Muscle layer of duodenum (tissue), 2 donors: ENCODE results near the gene CSN2.

Experiments
- H3K27ac ChIP-seq: one replicate; pipeline ENCODE4 v1.7.0; 2013; ENCODE audit warnings: mild to moderate bottlenecking, low read length
- H3K27me3 ChIP-seq: one replicate; pipeline ENCODE4 v1.7.0; 2013; ENCODE audit warnings: low read depth, mild to moderate bottlenecking, control low read depth, low read length
- H3K36me3 ChIP-seq, 2 donors: one replicate each; pipeline ENCODE4 v1.7.0; 2013; ENCODE audit warnings: low read length in 2 of 2, control low read depth in 1 of 2, mild to moderate bottlenecking in 1 of 2; ENCODE audit not compliant: insufficient read depth in 2 of 2, control insufficient read depth in 1 of 2
- H3K4me1 ChIP-seq, 2 donors: one replicate each; pipeline ENCODE4 v1.7.0; 2013; ENCODE audit warnings: low read length in 2 of 2, mild to moderate bottlenecking in 2 of 2, control low read depth in 1 of 2, moderate library complexity in 1 of 2; ENCODE audit not compliant: insufficient read depth in 2 of 2, control insufficient read depth in 1 of 2
- H3K4me3 ChIP-seq, 2 donors: one replicate each; pipeline ENCODE4 v1.7.0; 2013; ENCODE audit warnings: low read length in 2 of 2, low read depth in 1 of 2, mild to moderate bottlenecking in 1 of 2
- H3K9me3 ChIP-seq, 2 donors: one replicate each; pipeline ENCODE4 v1.7.0; 2013; ENCODE audit warnings: low read length in 2 of 2, control low read depth in 1 of 2, mild to moderate bottlenecking in 1 of 2; ENCODE audit not compliant: control insufficient read depth in 1 of 2
- donor health status: healthy.

Gene CSN2

GRCh38 chr4:69965628-69966027 is at the start of gene CSN2:
Gene CSN2, minus strand, starts transcription at chr4:69965728. Its CDS starts 4,733 bp downstream, at chr4:69960995.
- no peak within 1 kb of the TSS for H3K4me3 ChIP-seq

GRCh38 chr4:70008771-70009170 is 43.2 kb upstream of the CSN2 start:
- Histone ChIP-seq H3K27me3 (no peaks in the 10 kb centered on the region), H3K9me3 (no peaks in the 10 kb centered on the region), H3K27ac (no peak overlapping the region), H3K4me3 (no peak overlapping the region), H3K4me1 (no peaks in the 10 kb centered on the region), H3K36me3 (no peaks in the 10 kb centered on the region)

More at GRCh38 chr4:69965628-69966027, at the start of gene CSN2:
- H3K4me1 ChIP-seq, result no peaks in the 10 kb centered on the region
- no peaks in the 10 kb centered on the region for H3K27me3 ChIP-seq
- no peak within 1 kb of the TSS for H3K27ac ChIP-seq
- no peaks in the 10 kb centered on the region for H3K36me3 ChIP-seq
- H3K9me3 ChIP-seq, result no peaks in the 10 kb centered on the region

- no peak overlapping the region for H3K4me3 ChIP-seq
- no peaks in the 10 kb centered on the region for H3K4me1 ChIP-seq
- H3K36me3 ChIP-seq, result no peaks in the 10 kb centered on the region
- no peaks in the 10 kb centered on the region for H3K27me3 ChIP-seq
- H3K27ac ChIP-seq, result no peak overlapping the region
- no peaks in the 10 kb centered on the region for H3K9me3 ChIP-seq
These were observed 37.0 kb upstream of the CSN2 start for GRCh38 chr4:70002507-70002906.

- Histone ChIP-seq H3K4me3 (no peak overlapping the region), H3K4me1 (no peaks in the 10 kb centered on the region), H3K36me3 (no peaks in the 10 kb centered on the region), H3K27me3 (no peaks in the 10 kb centered on the region), H3K27ac (no peak overlapping the region), H3K9me3 (no peaks in the 10 kb centered on the region)
These were observed 35.2 kb upstream of the CSN2 start for GRCh38 chr4:70000711-70001110.

GRCh38 chr4:69999420-69999819 is 33.9 kb upstream of the CSN2 start:
- H3K36me3 ChIP-seq, result no peaks in the 10 kb centered on the region
- no peaks in the 10 kb centered on the region for H3K4me1 ChIP-seq
- no peaks in the 10 kb centered on the region for H3K9me3 ChIP-seq
- H3K27me3 ChIP-seq, result no peaks in the 10 kb centered on the region
- no peak overlapping the region for H3K27ac ChIP-seq
- H3K4me3 ChIP-seq, result no peak overlapping the region

- Histone ChIP-seq H3K27me3 (no peaks in the 10 kb centered on the region), H3K4me1 (no peaks in the 10 kb centered on the region), H3K36me3 (no peaks in the 10 kb centered on the region), H3K4me3 (no peak within 1 kb of the TSS), H3K27ac (no peak within 1 kb of the TSS), H3K9me3 (no peaks in the 10 kb centered on the region)
These were observed 30.0 kb upstream of the CSN2 start, which contains the start of gene STATH for GRCh38 chr4:69995526-69996016. Gene STATH, plus strand, starts transcription at chr4:69995966. Its CDS starts 2,472 bp downstream, at chr4:69998438.

GRCh38 chr4:69994782-69995181 is 29.3 kb upstream of the CSN2 start:
- Histone ChIP-seq H3K9me3 (no peaks in the 10 kb centered on the region), H3K4me3 (no peak overlapping the region), H3K4me1 (no peaks in the 10 kb centered on the region), H3K36me3 (no peaks in the 10 kb centered on the region), H3K27me3 (no peaks in the 10 kb centered on the region), H3K27ac (no peak overlapping the region)

GRCh38 chr4:69991016-69991415 is 25.5 kb upstream of the CSN2 start:
- Histone ChIP-seq H3K4me1 (no peaks in the 10 kb centered on the region), H3K9me3 (no peaks in the 10 kb centered on the region), H3K36me3 (no peaks in the 10 kb centered on the region), H3K4me3 (no peak overlapping the region), H3K27me3 (no peaks in the 10 kb centered on the region), H3K27ac (no peak overlapping the region)

GRCh38 chr4:69986663-69987062 is 21.1 kb upstream of the CSN2 start:
- H3K9me3 ChIP-seq, result no peaks in the 10 kb centered on the region
- H3K27me3 ChIP-seq, result no peaks in the 10 kb centered on the region
- H3K4me3 ChIP-seq, result no peak overlapping the region
- peaks cover 0 to 8% of the 10 kb centered on the region in 2 donors for H3K4me1 ChIP-seq
- no peaks in the 10 kb centered on the region for H3K36me3 ChIP-seq
- no peak overlapping the region for H3K27ac ChIP-seq

- H3K4me1 ChIP-seq, result peaks cover 0 to 8% of the 10 kb centered on the region in 2 donors
- H3K27ac ChIP-seq, result no peak overlapping the region
- no peak overlapping the region for H3K4me3 ChIP-seq
- H3K9me3 ChIP-seq, result no peaks in the 10 kb centered on the region
- no peaks in the 10 kb centered on the region for H3K27me3 ChIP-seq
- no peaks in the 10 kb centered on the region for H3K36me3 ChIP-seq
These were observed 18.5 kb upstream of the CSN2 start for GRCh38 chr4:69984030-69984443.

GRCh38 chr4:69977582-69977981 is 12.1 kb upstream of the CSN2 start:
- H3K9me3 ChIP-seq, result no peaks in the 10 kb centered on the region
- H3K36me3 ChIP-seq, result no peaks in the 10 kb centered on the region
- H3K4me1 ChIP-seq, result no peaks in the 10 kb centered on the region
- H3K4me3 ChIP-seq, result no peak overlapping the region
- no peaks in the 10 kb centered on the region for H3K27me3 ChIP-seq
- H3K27ac ChIP-seq, result no peak overlapping the region

- no peaks in the 10 kb centered on the region for H3K9me3 ChIP-seq
- H3K4me1 ChIP-seq, result no peaks in the 10 kb centered on the region
These were observed 9.1 kb upstream of the CSN2 start for GRCh38 chr4:69974631-69975030.

More at GRCh38 chr4:69974631-69975030, 9.1 kb upstream of the CSN2 start:
- no peaks in the 10 kb centered on the region for H3K27me3 ChIP-seq
- H3K36me3 ChIP-seq, result no peaks in the 10 kb centered on the region
- H3K4me3 ChIP-seq, result no peak overlapping the region
- no peak overlapping the region for H3K27ac ChIP-seq
